Natural killer cell (primary cell): Measurements from ENCODE around the gene TARS3. TPM values are rescaled to one million over a fixed set of nuclear protein-coding genes. Genes with fewer than 3 reads are reported as not detected.
A peak's percentile ranks its signal among the peaks of the same experiment; 100 is the strongest.

ENCODE experiments used
- ATAC-seq, 3 donors: fragments of 150-1000 bp in 2 of 3; fragments of 200-7000 bp in 1 of 3; cut with Tn5 transposase; 1 replicate in 1 of 3; 2 replicates in 2 of 3; pipeline ENCODE4 v1.10.0; 2021; ENCODE audit warnings: mild to moderate bottlenecking in 2 of 3, moderate library complexity in 2 of 3
- DNase-seq, 2 donors: peaks; one replicate each; pipeline versions ENCODE4 v3.0.0 to v3.0.0-alpha.2; 2013 to 2021; ENCODE audit warnings: mixed read lengths in 1 of 2
- H3K27ac ChIP-seq: one replicate; pipeline ENCODE4 v1.5.1; 2013; ENCODE audit warnings: mild to moderate bottlenecking, low read length
- H3K27me3 ChIP-seq: one replicate; pipeline ENCODE4 v1.6.1; 2013; ENCODE audit warnings: low read length; ENCODE audit not compliant: control insufficient read depth, insufficient read depth
- H3K36me3 ChIP-seq: one replicate; pipeline ENCODE4 v1.6.1; 2013; ENCODE audit warnings: low read length; ENCODE audit not compliant: control insufficient read depth, insufficient read depth
- H3K4me1 ChIP-seq: one replicate; pipeline ENCODE4 v1.6.1; 2013; ENCODE audit warnings: low read length; ENCODE audit not compliant: control insufficient read depth, insufficient read depth
- H3K4me3 ChIP-seq: one replicate; pipeline ENCODE4 v1.5.1; 2013; ENCODE audit warnings: low read length
- H3K9me3 ChIP-seq: one replicate; pipeline ENCODE4 v1.6.1; 2013; ENCODE audit warnings: low read length; ENCODE audit not compliant: control insufficient read depth, insufficient read depth
- H3K27ac Mint-ChIP-seq, 2 donors: one replicate each; pipeline ENCODE4 v1.8.0; 2022; ENCODE audit warnings: mild to moderate bottlenecking in 2 of 2, mixed read lengths in 2 of 2, moderate library complexity in 1 of 2
- H3K27me3 Mint-ChIP-seq, 2 donors: one replicate each; pipeline ENCODE4 v1.8.0; 2022; ENCODE audit warnings: low read depth in 2 of 2, mixed read lengths in 2 of 2
- H3K36me3 Mint-ChIP-seq: one replicate; pipeline ENCODE4 v1.8.0; 2022; ENCODE audit warnings: mixed read lengths
- H3K4me1 Mint-ChIP-seq, 2 donors: one replicate each; pipeline ENCODE4 v1.8.0; 2022; ENCODE audit warnings: mixed read lengths in 2 of 2
- H3K4me3 Mint-ChIP-seq: one replicate; pipeline ENCODE4 v1.8.0; 2022; ENCODE audit warnings: mild to moderate bottlenecking, moderate library complexity, mixed read lengths
- H3K9me3 Mint-ChIP-seq, 2 donors: one replicate each; pipeline ENCODE4 v1.8.0; 2022; ENCODE audit warnings: mixed read lengths in 2 of 2
- WGBS: methylation state at CpG from one replicate; pipeline ENCODE4 v1.1.7; 2013; ENCODE audit warnings: missing lambda C conversion rate; ENCODE audit not compliant: insufficient coverage; 5-methylcytosine and 5-hydroxymethylcytosine counted together
- intact Hi-C: fragments of 100-400 bp; cut with micrococcal nuclease; formaldehyde crosslinking; loops from one replicate; pipeline ENCODE4 v1.14.2; 2022
- total RNA-seq, 4 donors: library from RNA; stranded (reverse); fragments of 120-200 nt in 1 of 4; gene quantifications; one replicate each; pipeline versions ENCODE4 v1.2.3 to v1.2.4, GENCODE V29; 2013 to 2022
- TF ChIP-seq, protein P1 (sequence below): fragments of 200-600 bp; IDR thresholded peaks from one replicate; pipeline ENCODE4 v1.8.0; 2022; ENCODE audit warnings: antibody characterized with exemption

The TARS3 gene
- total RNA-seq, 3 donors from 2014 or later (not counting 1 experiment from before 2014, with no cell fraction given): 11.6 to 20.5 (median 12.1) TPM

DNA sequence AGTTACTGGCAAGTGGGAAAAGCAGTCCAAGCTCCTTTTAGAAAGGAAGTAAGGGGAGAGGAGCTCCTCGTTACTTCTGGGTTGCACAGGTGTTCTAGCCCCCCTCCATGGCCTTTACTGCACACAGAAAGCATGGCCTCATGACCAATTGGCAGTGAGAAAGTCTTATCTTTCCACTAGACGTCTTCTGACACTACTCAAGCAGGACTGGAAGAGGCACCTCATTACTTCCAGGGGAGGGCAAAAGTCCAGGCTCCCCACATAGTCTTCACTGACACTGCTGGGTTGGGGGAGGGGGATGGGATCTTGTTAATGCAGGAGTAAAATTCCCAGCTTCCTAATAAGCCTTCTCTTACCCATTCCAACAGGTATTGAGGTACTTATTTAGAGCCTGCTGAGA is 44.5 kb downstream of the TARS3 start:
- TF ChIP-seq, protein P1, sequence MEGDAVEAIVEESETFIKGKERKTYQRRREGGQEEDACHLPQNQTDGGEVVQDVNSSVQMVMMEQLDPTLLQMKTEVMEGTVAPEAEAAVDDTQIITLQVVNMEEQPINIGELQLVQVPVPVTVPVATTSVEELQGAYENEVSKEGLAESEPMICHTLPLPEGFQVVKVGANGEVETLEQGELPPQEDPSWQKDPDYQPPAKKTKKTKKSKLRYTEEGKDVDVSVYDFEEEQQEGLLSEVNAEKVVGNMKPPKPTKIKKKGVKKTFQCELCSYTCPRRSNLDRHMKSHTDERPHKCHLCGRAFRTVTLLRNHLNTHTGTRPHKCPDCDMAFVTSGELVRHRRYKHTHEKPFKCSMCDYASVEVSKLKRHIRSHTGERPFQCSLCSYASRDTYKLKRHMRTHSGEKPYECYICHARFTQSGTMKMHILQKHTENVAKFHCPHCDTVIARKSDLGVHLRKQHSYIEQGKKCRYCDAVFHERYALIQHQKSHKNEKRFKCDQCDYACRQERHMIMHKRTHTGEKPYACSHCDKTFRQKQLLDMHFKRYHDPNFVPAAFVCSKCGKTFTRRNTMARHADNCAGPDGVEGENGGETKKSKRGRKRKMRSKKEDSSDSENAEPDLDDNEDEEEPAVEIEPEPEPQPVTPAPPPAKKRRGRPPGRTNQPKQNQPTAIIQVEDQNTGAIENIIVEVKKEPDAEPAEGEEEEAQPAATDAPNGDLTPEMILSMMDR: no peak
- Histone ChIP-seq H3K27me3 (no peaks in the 10 kb centered on the region), H3K27ac (no peak overlapping the region), H3K36me3 (peaks cover 35% of the 10 kb centered on the region), H3K9me3 (no peaks in the 10 kb centered on the region), H3K4me3 (no peak overlapping the region), H3K4me1 (no peaks in the 10 kb centered on the region)
- Mint-ChIP-seq H3K27ac (no peak overlapping the region), H3K4me3 (no peak overlapping the region), H3K9me3 (no peaks in the 10 kb centered on the region), H3K27me3 (no peaks in the 10 kb centered on the region), H3K36me3 (peaks cover 33% of the 10 kb centered on the region), H3K4me1 (no peaks in the 10 kb centered on the region)
- no peak for DNase-seq
- WGBS: 100% methylated on average over 2 of the region's 2 CpGs
- ATAC-seq: no peak
- intact Hi-C loops: no loop called here

- ATAC-seq (no peak), DNase-seq (no peak)
- Mint-ChIP-seq H3K27ac (no peak overlapping the region), H3K4me3 (no peak overlapping the region), H3K4me1 (no peaks in the 10 kb centered on the region), H3K36me3 (peaks cover 10% of the 10 kb centered on the region), H3K27me3 (no peaks in the 10 kb centered on the region), H3K9me3 (no peaks in the 10 kb centered on the region)
- TF ChIP-seq, protein P1: no peak
- Histone ChIP-seq H3K36me3 (peaks cover 36% of the 10 kb centered on the region), H3K4me3 (no peak overlapping the region), H3K9me3 (no peaks in the 10 kb centered on the region), H3K27me3 (no peaks in the 10 kb centered on the region), H3K4me1 (no peaks in the 10 kb centered on the region), H3K27ac (no peak overlapping the region)
- intact Hi-C loops: no loop called here
- WGBS: 100% methylated on average over 3 of the region's 4 CpGs
Measured at GRCh38 chr15:101676921-101677329, 47.3 kb downstream of the TARS3 start.

DNA sequence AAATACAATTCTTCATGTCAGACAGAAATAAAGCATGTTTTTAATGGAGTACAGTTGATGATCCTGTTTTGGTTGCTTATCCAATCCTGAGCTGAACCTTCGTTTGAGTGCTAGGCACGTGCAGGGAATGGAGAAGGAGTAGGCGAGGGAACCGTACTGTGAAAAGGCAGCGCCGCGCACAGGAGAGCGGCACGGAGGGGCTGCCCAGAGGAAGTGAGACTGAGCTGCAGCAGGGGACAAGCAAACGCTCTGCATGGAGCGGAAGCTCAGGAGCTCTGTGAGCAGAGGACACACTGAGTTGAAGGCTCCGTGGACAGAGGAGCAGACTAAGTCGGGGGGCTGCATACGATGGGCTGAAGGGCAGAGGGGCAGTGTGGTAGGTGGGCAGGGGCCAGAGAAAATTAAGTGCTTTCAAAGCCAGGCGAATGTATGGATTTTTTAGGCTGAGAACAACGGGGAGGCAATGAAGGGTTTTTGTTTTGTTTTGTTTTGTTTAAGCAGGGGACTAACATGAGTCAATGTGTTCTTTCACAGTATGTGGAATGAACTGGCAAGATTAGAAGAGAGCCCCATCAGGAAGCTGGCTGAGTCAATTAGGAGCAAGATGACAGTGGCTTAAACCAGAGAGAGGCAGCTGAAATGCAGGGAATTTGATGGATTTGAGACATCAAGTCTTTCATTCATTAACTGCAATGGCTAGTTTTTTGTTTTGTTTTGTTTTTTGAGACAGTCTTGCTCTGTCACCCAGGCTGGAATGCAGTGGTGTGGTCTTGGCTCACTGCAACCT is 48.3 kb downstream of the TARS3 start:
- TF ChIP-seq, protein P1: no peak
- Mint-ChIP-seq H3K27ac (peak overlapping the region in 1 of 2 donors; percentile 42), H3K4me1 (no peaks in the 10 kb centered on the region), H3K36me3 (peaks cover 10% of the 10 kb centered on the region), H3K4me3 (no peak overlapping the region), H3K27me3 (no peaks in the 10 kb centered on the region), H3K9me3 (no peaks in the 10 kb centered on the region)
- Histone ChIP-seq H3K4me1 (no peaks in the 10 kb centered on the region), H3K36me3 (peaks cover 39% of the 10 kb centered on the region), H3K27me3 (no peaks in the 10 kb centered on the region), H3K4me3 (no peak overlapping the region), H3K27ac (no peak overlapping the region), H3K9me3 (no peaks in the 10 kb centered on the region)
- intact Hi-C loops: no loop called here
- ATAC-seq: peak in 1 of 3 donors; percentile 53
- 79% methylated on average over 16 of the region's 16 CpGs for WGBS
- no peak for DNase-seq

GRCh38 chr15:101675015-101675414 is 49.3 kb downstream of the TARS3 start:
- Histone ChIP-seq H3K9me3 (no peaks in the 10 kb centered on the region), H3K36me3 (peaks cover 41% of the 10 kb centered on the region), H3K27ac (no peak overlapping the region), H3K4me3 (no peak overlapping the region), H3K4me1 (no peaks in the 10 kb centered on the region), H3K27me3 (no peaks in the 10 kb centered on the region)
- TF ChIP-seq, protein P1: no peak
- H3K27me3 Mint-ChIP-seq: no peaks in the 10 kb centered on the region
- no peaks in the 10 kb centered on the region for H3K4me1 Mint-ChIP-seq
- no peak for ATAC-seq
- DNase-seq: no peak
- H3K36me3 Mint-ChIP-seq: peaks cover 10% of the 10 kb centered on the region
- intact Hi-C loops: no loop called here
- WGBS: 88% methylated on average over 5 of the region's 5 CpGs
- no peaks in the 10 kb centered on the region for H3K9me3 Mint-ChIP-seq
- H3K4me3 Mint-ChIP-seq: no peak overlapping the region
- H3K27ac Mint-ChIP-seq: no peak overlapping the region
